H7 (cell line): ENCODE results near the gene TPP2. TPM values are rescaled to one million over a fixed set of nuclear protein-coding genes. Genes with fewer than 3 reads are reported as not detected.

Experiments used
- DNase-seq: peaks from one replicate; pipeline ENCODE4 v3.0.0; 2012
- H3K27me3 ChIP-seq: 2 replicates; pipeline ENCODE4 v1.6.0; 2011; ENCODE audit warnings: mild to moderate bottlenecking, low read length; ENCODE audit not compliant: control insufficient read depth, insufficient read depth
- H3K36me3 ChIP-seq: replicated peaks from 2 replicates; pipeline ENCODE4 v1.5.1; 2011; ENCODE audit warnings: low read length; ENCODE audit not compliant: control insufficient read depth, insufficient read depth
- H3K4me3 ChIP-seq: 2 replicates; pipeline ENCODE4 v1.5.1; 2011; ENCODE audit warnings: low read depth, mild to moderate bottlenecking, control low read depth, low read length, moderate library complexity; ENCODE audit not compliant: insufficient read depth
- total RNA-seq: library from RNA; depleted of rRNA; stranded (reverse); fragments of >200 nt; shearing (Covaris generic); gene quantifications from 2 replicates; pipeline ENCODE4 v1.2.3, GENCODE V29; 2014

Gene TPP2
- total RNA-seq, 1 experiment from 2014 or later: 44.4 TPM

GRCh38 chr13:102682727-102683126 lies 85.9 kb downstream of the TPP2 start:
- Histone ChIP-seq H3K27me3 (no peaks in the 10 kb centered on the region), H3K4me3 (no peak overlapping the region), H3K36me3 (peaks cover 7% of the 10 kb centered on the region)
- DNase-seq: no peak

DNA sequence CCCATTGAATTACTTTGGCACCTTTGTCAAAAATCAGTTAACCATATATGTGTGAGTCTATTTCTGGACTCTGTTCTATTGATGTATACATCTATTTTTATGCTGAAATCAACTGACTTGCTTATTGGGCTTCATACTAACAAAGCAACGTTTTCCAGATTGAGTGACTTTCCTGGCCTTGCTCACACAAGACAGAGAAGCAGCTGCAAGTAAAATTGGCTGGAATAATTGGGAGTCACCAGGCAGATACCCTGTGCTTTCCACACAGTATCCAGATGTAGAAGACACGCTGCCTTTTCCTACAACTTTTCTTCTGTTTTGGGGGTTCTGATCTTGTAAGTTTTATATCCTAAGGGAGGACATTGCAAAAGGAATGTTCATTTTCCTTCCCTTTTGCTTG lies 86.9 kb downstream of the TPP2 start:
- no peak for DNase-seq
- no peak overlapping the region for H3K4me3 ChIP-seq
- H3K36me3 ChIP-seq: peaks cover 4% of the 10 kb centered on the region
- H3K27me3 ChIP-seq: no peaks in the 10 kb centered on the region

- Histone ChIP-seq H3K27me3 (no peaks in the 10 kb centered on the region), H3K36me3 (no peaks in the 10 kb centered on the region), H3K4me3 (no peak overlapping the region)
- DNase-seq: no peak
These were observed 89.2 kb downstream of the TPP2 start for GRCh38 chr13:102686024-102686423.

GRCh38 chr13:102687520-102687919 lies 90.7 kb downstream of the TPP2 start:
- no peaks in the 10 kb centered on the region for H3K36me3 ChIP-seq
- no peak overlapping the region for H3K4me3 ChIP-seq
- H3K27me3 ChIP-seq: no peaks in the 10 kb centered on the region
- DNase-seq: no peak

DNA sequence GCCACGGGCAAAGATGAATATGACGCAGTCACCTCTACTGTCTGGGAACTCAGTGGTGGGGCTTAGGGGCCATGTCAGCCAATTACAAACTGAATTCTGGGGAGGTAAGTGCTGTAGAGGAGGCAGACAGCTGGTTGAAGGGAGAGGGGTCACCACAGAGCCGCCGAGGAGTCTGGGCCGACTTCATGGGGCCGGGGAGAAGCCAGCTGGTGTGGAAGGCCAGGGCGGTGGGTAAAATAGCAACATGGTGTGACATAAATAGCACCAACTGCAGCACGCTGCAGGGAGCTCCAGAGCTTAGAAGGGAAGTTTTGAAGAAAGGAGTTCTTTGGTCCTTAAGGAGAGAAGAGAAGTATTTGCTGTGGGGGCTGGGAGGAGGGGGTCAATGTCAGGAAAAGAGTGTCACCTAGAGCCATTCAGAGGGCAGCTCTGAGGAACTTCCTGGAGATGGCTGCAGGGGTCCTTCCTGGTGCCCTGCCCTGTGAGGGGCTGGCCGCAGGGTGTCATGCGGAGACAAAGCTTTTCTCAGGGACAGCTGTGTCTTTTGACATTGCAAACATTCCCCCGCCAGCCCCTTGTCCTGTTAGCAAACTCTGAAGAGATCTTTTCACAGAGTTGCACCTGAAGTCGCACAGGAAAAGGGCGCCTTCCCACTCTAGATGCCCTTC lies 91.7 kb downstream of the TPP2 start:
- Histone ChIP-seq H3K4me3 (no peak overlapping the region), H3K27me3 (no peaks in the 10 kb centered on the region), H3K36me3 (no peaks in the 10 kb centered on the region)
- DNase-seq: peak; percentile 47

GRCh38 chr13:102690883-102691282 lies 94.1 kb downstream of the TPP2 start:
- no peak for DNase-seq
- Histone ChIP-seq H3K27me3 (no peaks in the 10 kb centered on the region), H3K4me3 (no peak overlapping the region), H3K36me3 (no peaks in the 10 kb centered on the region)

GRCh38 chr13:102692491-102692826 lies 95.7 kb downstream of the TPP2 start:
- Histone ChIP-seq H3K4me3 (no peak overlapping the region), H3K36me3 (no peaks in the 10 kb centered on the region), H3K27me3 (no peaks in the 10 kb centered on the region)
- no peak for DNase-seq

DNA sequence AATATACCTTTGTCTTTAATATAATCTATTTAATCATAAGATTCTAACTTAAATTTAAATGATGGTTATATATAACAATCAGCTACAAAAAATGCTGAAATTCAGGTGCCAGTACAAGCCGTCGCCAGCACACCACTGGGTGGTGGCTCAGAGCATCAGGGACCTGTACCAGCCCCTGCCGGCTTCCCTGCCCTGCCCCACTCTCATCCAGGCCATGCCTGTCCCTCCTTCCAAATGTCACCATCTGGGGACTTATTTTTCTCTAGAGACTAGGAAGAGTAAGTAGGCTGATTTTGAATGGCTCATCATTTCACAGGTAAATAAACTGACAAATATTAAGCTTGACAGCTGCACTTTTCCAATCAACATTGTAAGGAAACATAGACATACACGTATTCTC lies 96.5 kb downstream of the TPP2 start:
- no peaks in the 10 kb centered on the region for H3K27me3 ChIP-seq
- no peak for DNase-seq
- H3K36me3 ChIP-seq: no peaks in the 10 kb centered on the region
- no peak overlapping the region for H3K4me3 ChIP-seq

DNA sequence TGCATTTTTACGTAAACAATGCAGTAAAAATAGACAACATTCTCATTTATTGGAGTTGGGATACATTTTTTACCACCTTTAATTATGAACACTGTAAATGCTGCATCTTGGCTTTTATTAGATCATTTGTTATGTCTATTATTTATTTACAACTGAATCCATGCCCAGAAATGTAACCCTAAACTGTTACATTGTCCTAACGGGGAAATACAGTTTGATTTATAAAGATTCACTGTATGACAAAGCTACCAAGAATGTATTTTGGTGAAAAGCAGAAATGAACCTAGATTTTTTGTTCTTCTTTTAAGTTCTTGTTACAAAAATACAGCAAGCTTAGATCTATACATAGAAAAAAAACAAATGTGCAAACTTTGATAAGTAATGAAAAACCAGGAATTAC lies 97.0 kb downstream of the TPP2 start:
- DNase-seq: no peak
- H3K27me3 ChIP-seq: no peaks in the 10 kb centered on the region
- H3K4me3 ChIP-seq: no peak overlapping the region
- no peaks in the 10 kb centered on the region for H3K36me3 ChIP-seq

DNA sequence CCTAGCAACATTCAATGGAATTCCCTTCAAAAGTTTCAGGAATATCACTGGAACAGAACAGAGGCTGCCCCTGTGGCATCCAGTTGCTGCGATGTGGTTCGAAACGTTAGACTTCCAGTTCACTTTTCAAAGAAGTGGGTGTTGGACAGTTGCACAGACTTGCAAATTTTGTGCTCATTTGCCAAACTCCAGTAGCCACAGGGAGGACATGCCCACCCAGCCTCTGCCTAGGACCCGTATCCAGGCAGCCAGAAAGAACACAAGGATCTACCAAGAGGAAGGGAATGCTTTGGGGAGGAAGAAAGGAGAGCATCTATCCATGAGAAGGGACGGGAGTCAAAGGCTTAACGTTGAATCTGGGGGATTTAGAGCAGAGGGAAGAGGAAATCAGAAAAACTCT lies 98.2 kb downstream of the TPP2 start, which contains the start of gene METTL21C:
Gene METTL21C (minus strand): TSS at position 108 of the 400 bp plus-strand sequence. CDS start 546 bp downstream, outside the sequence.
- H3K4me3 ChIP-seq: no peak within 1 kb of the TSS
- no peaks in the 10 kb centered on the region for H3K27me3 ChIP-seq
- H3K36me3 ChIP-seq: no peaks in the 10 kb centered on the region
- DNase-seq: no peak

- Histone ChIP-seq H3K36me3 (no peaks in the 10 kb centered on the region), H3K4me3 (no peak overlapping the region), H3K27me3 (no peaks in the 10 kb centered on the region)
- no peak for DNase-seq
These were observed 99.7 kb downstream of the TPP2 start for GRCh38 chr13:102696465-102696864.

DNA sequence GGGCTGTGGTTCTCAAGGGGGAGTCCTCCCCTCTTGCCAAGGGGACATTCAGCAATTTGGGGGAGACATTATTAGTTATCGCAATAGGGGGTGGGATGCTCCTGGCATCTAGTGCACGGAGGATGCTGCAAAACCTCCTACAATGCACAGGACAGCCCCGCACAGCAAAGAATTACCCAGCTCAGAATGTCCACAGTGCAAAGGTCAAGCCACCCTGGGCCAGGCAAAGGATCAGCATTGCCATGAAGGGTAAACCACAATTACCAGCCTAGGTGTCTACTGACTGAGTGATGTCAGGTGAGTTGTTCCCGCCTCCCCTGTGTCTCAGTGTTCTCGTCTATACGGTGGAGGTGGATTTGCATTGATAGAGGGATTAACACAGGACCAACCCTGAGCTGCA lies 100.5 kb downstream of the TPP2 start:
- DNase-seq: no peak
- Histone ChIP-seq H3K4me3 (no peak overlapping the region), H3K36me3 (no peaks in the 10 kb centered on the region), H3K27me3 (no peaks in the 10 kb centered on the region)

DNA sequence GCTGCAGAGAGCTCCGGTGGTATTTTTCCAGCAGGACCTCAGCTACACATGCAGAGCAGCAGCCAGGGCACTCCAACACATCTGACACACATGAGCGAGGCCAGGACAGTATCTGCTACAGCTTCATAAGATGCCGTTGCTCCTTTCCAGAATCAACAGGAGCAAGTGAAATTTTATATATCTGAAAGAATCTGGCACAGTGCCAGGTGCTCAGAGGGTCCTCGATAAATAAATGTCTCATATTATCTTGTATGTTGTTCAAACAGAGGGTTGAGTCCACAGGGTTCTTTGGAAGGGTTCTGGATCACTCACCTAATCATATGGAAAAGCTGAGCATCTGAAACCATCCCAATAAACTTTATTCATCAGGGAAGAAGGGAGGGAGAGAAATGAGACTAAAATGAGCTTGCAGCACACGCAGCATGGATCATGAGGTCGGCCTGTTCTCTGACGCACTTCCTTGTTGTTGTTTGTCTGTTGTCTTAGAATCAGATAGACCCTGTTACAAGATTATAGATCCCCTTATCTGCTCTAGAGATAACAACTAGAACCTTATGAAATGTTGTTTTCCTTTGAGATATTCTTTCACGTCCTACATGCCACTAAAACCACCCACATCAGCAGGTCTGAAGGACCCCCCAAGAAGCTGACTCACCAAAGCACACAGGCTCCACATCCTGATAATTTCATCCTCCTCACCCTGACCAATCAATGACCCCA lies 101.3 kb downstream of the TPP2 start:
- Histone ChIP-seq H3K4me3 (no peak overlapping the region), H3K36me3 (no peaks in the 10 kb centered on the region), H3K27me3 (no peaks in the 10 kb centered on the region)
- DNase-seq: no peak

GRCh38 chr13:102698649-102698980 lies 101.8 kb downstream of the TPP2 start:
- Histone ChIP-seq H3K27me3 (no peaks in the 10 kb centered on the region), H3K4me3 (no peak overlapping the region), H3K36me3 (no peaks in the 10 kb centered on the region)
- no peak for DNase-seq

GRCh38 chr13:102699504-102699903 lies 102.7 kb downstream of the TPP2 start:
- no peak for DNase-seq
- H3K36me3 ChIP-seq: no peaks in the 10 kb centered on the region
- no peaks in the 10 kb centered on the region for H3K27me3 ChIP-seq
- no peak overlapping the region for H3K4me3 ChIP-seq
